ENCODE measurements around the gene THAP7.

- TF ChIP-seq, protein P1, sequence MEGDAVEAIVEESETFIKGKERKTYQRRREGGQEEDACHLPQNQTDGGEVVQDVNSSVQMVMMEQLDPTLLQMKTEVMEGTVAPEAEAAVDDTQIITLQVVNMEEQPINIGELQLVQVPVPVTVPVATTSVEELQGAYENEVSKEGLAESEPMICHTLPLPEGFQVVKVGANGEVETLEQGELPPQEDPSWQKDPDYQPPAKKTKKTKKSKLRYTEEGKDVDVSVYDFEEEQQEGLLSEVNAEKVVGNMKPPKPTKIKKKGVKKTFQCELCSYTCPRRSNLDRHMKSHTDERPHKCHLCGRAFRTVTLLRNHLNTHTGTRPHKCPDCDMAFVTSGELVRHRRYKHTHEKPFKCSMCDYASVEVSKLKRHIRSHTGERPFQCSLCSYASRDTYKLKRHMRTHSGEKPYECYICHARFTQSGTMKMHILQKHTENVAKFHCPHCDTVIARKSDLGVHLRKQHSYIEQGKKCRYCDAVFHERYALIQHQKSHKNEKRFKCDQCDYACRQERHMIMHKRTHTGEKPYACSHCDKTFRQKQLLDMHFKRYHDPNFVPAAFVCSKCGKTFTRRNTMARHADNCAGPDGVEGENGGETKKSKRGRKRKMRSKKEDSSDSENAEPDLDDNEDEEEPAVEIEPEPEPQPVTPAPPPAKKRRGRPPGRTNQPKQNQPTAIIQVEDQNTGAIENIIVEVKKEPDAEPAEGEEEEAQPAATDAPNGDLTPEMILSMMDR (optimal IDR thresholded peaks at IDR 0.05 in 1 of 3, IDR thresholded peaks at IDR 0.05 in 1 of 3, conservative IDR thresholded peaks at IDR 0.05 in 1 of 3; ENCODE audit: extremely low read depth in 1 of 3, insufficient read depth in 2 of 3, low read length in 3 of 3): no peak
- no peak for TF ChIP-seq EZH2 (IDR thresholded peaks at IDR 0.05; ENCODE audit: low read length)
Observed at GRCh38 chr22:20983081-20983771, 18.7 kb downstream of the THAP7 start.
